Measurements from ENCODE around the gene NUP214. TPM values are rescaled to one million over a fixed set of nuclear protein-coding genes. Genes with fewer than 3 reads are reported as not detected.

Gene NUP214
- total and polyA plus RNA-seq, 2 of the 8 experiments (the other 6 are each of a cell fraction or from before 2014, with no cell fraction given), result 28.6 to 50.2 TPM

DNA sequence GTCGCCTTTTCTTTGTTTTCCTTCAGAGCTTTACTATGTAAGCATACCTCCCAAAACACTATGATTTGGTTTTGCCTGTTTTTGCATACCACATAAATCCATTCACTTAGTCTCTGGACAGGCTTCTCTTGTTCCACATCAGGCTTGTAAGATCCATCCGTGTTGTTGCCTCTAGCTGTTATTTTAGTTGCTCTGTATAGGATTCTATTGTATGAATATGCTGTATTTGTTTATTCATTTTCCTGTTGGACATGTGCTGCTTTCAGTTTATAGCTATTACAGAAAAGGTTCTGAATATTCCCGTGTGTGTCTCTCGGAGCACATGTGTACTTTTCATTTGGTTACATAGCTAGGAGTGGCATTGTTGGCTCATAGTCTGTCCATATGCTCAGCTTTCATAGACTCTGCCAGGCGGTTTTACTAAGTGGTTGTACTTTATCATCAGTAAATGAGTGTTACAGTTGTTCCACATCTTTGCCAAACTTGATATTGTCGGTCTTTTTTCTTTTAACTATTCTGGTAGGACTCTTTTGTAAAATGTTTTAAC is 41.8 kb downstream of the NUP214 start (continued):
- no peak for TF ChIP-seq CTBP2 (IDR thresholded peaks at IDR 0.05; ENCODE audit: borderline replicate concordance, insufficient read depth, insufficient read length, low read length)
- no peak for TF ChIP-seq TCF12 (IDR thresholded peaks at IDR 0.05; ENCODE audit: low read depth, low read length)
- TF ChIP-seq RAD21 (IDR thresholded peaks at IDR 0.05 in 1 of 2, conservative IDR thresholded peaks at IDR 0.05 in 1 of 2; ENCODE audit: low read depth in 2 of 2, low read length in 2 of 2), result no peak

Data from H1 (cell line).